Lower lobe of right lung (tissue), 2 donors: ENCODE results near the gene ZNF587B. TPM values are rescaled to one million over a fixed set of nuclear protein-coding genes. Genes with fewer than 3 reads are reported as not detected.
A peak's percentile ranks its signal among the peaks of the same experiment; 100 is the strongest.
"Not testable (repeated sequence)": the region's sequence is repeated elsewhere in the genome, so short reads cannot be mapped to it uniquely, and the experiment has no call there.

Experiments
- ATAC-seq, 2 donors: fragments of 200-7000 bp; cut with Tn5 transposase; one replicate each; pipeline ENCODE4 v1.9.1; 2020 to 2022; ENCODE audit warnings: mild to moderate bottlenecking in 2 of 2, moderate library complexity in 2 of 2
- DNase-seq: peaks from one replicate; pipeline ENCODE4 v3.0.0-alpha.2; 2020
- H3K27ac ChIP-seq: fragments of 200-600 bp; one replicate; pipeline ENCODE4 v1.8.0; 2022
- H3K27me3 ChIP-seq: fragments of 200-600 bp; one replicate; pipeline ENCODE4 v1.8.0; 2022; ENCODE audit warnings: low read depth
- H3K36me3 ChIP-seq: fragments of 200-600 bp; one replicate; pipeline ENCODE4 v1.8.0; 2022; ENCODE audit warnings: mild to moderate bottlenecking
- H3K4me1 ChIP-seq: fragments of 200-600 bp; one replicate; pipeline ENCODE4 v1.8.0; 2022
- H3K4me3 ChIP-seq: fragments of 200-600 bp; one replicate; pipeline ENCODE4 v1.8.0; 2022; ENCODE audit warnings: mild to moderate bottlenecking
- H3K9me3 ChIP-seq: fragments of 200-600 bp; one replicate; pipeline ENCODE4 v1.8.0; 2022
- intact Hi-C: fragments of 100-400 bp; cut with DNase I; formaldehyde crosslinking; loops from one replicate; pipeline ENCODE4 v1.11.0; 2022
- total RNA-seq: library from RNA; stranded (reverse); fragmentation: NEBNext Ultra II Directional; extraction: Animal tissue kit (Norgen Biotek cat#: 25700); gene quantifications from one replicate; pipeline ENCODE4 v1.2.1, GENCODE V29; 2021
- TF ChIP-seq, protein P1 (sequence below): fragments of 200-600 bp; IDR thresholded peaks from one replicate; pipeline ENCODE4 v1.8.0; 2022; ENCODE audit warnings: antibody characterized with exemption, mild to moderate bottlenecking
- donor health status: DM: no; HTN: yes; CAD: no; lungs with severe emphysema.

ZNF587B gene
- total RNA-seq, 1 donor from 2014 or later = 12.5 TPM

DNA sequence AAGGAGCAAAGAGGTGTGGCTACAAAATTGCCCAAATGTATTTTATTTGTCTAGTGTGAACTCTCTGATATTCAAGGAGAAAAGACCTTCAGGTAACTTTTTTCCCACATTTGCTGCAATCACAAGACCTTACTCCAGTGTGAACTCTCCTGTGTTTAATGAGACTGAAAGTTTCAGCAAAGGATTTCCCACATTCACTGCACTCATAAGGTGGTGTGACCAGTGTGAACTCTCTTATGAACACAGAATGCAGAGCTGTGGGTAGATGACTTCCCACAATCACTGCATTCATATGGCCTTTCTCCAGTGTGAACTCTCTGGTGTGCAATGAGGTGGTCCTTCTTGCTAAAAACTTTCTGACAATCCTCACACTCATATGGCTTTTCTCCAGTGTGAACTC lies 42.4 kb downstream of the ZNF587B start:
- Histone ChIP-seq H3K9me3 (peaks cover 89% of the 10 kb centered on the region), H3K36me3 (peaks cover 14% of the 10 kb centered on the region), H3K4me1 (no peaks in the 10 kb centered on the region), H3K4me3 (no peak overlapping the region), H3K27me3 (no peaks in the 10 kb centered on the region), H3K27ac (no peak overlapping the region)
- DNase-seq (no peak), ATAC-seq (no peak)
- TF ChIP-seq, protein P1, sequence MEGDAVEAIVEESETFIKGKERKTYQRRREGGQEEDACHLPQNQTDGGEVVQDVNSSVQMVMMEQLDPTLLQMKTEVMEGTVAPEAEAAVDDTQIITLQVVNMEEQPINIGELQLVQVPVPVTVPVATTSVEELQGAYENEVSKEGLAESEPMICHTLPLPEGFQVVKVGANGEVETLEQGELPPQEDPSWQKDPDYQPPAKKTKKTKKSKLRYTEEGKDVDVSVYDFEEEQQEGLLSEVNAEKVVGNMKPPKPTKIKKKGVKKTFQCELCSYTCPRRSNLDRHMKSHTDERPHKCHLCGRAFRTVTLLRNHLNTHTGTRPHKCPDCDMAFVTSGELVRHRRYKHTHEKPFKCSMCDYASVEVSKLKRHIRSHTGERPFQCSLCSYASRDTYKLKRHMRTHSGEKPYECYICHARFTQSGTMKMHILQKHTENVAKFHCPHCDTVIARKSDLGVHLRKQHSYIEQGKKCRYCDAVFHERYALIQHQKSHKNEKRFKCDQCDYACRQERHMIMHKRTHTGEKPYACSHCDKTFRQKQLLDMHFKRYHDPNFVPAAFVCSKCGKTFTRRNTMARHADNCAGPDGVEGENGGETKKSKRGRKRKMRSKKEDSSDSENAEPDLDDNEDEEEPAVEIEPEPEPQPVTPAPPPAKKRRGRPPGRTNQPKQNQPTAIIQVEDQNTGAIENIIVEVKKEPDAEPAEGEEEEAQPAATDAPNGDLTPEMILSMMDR = no peak
- intact Hi-C loops = no loop called here

DNA sequence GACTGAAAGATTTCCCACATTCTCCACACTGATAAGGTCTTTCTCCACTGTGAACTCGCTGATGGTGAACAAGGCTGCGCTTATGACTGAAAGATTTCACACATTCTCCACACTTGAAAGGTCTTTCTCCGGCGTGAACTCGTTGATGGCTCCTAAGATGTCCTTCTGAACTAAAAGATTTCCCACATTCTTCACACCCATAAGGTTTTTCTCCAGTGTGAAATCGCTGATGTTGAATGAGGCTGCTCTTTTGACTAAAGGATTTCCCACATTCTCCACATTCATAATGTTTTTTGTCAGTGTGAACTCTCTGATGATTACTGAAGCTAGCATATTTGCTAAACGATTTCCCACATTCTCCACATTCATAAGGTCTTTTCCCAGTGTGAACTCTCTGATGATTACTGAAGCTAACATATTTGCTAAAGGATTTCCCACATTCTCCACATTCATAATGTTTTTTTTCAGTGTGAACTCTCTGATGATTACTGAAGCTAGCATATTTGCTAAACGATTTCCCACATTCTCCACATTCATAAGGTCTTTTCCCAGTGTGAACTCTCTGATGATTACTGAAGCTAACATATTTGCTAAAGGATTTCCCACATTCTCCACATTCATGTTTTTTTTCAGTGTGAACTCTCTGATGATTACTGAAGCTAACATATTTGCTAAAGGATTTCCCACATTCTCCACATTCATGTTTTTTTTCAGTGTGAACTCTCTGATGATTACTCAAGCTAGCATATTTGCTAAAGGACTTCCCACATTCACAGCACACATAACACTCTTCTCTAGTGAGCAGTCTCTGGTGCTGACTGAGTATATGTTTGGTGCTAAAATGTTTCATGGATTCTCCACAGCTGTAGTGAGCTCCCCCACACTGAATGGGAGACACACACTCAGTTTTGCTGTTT lies 44.0 kb downstream of the ZNF587B start:
- intact Hi-C loops, H3K27ac ChIP-seq, ATAC-seq, DNase-seq, H3K4me1 ChIP-seq, H3K4me3 ChIP-seq, H3K27me3 ChIP-seq, H3K36me3 ChIP-seq: not testable (repeated sequence)
- H3K9me3 ChIP-seq = peaks cover 86% of the 10 kb centered on the region

DNA sequence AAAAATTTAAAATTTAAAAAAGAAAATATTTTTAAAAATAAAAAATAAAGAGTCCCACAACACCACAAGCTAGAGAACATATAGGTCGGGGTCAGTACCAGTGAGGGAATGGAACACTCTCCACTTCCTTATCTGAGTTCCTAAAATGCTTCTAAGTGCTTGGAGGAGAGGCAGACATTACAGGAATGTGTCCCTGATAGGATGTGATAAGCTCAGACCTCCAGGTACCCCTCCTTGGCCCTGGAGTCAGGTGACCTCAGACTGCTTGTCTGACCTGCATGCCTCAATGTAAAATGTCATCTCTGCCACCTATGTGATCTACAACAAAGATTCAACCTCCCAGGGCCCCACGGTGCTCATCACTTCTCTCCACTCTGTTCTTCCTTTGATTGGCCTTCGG lies 55.9 kb downstream of the ZNF587B start:
- Histone ChIP-seq H3K9me3 (peaks cover 31% of the 10 kb centered on the region), H3K27me3 (no peaks in the 10 kb centered on the region), H3K36me3 (no peaks in the 10 kb centered on the region), H3K27ac (no peak overlapping the region), H3K4me3 (no peak overlapping the region), H3K4me1 (peaks cover 4% of the 10 kb centered on the region)
- DNase-seq = no peak
- ATAC-seq = no peak
- intact Hi-C loops = no loop called here
- TF ChIP-seq, protein P1 = no peak

DNA sequence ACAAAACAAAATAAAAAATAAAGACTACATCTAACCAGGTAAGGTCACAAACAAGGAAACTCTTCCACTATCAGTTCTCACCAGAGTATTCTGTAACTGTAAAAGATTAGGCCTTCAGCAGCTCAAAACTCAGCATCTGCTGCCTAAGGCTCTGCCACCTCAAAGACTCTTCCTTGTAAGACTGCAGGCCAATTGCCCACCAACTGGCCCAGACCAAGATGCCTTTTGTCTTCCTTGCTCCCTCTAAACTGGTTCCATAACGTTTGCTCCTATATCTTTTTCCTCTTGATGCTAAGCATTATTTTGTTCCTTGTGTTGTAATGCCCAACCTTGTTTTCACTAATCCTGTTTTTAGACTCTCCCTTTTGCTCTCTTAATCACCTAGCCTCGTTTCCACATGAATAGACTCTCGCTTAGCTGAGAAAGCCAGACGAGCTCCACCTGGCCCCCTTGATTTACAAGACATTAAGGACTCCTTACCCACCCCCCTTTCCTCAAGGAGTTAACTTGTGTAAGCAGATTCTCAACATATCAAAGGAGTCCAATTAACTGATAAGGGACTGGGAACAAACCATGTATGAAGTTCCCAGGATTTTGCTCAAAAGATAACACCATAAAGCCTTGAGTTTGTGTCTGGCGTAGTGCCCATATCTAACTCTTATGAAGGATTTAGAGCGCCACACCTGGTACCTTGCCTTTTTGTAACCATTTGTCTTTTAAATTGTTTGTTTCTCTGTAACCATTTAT lies 57.3 kb downstream of the ZNF587B start:
- Histone ChIP-seq H3K9me3 (peaks cover 31% of the 10 kb centered on the region), H3K27me3 (no peaks in the 10 kb centered on the region), H3K27ac (no peak overlapping the region), H3K4me1 (peaks cover 4% of the 10 kb centered on the region), H3K36me3 (no peaks in the 10 kb centered on the region), H3K4me3 (peak overlapping the region; percentile 67)
- DNase-seq = no peak
- TF ChIP-seq, protein P1 = no peak
- no peak for ATAC-seq
- intact Hi-C loops = no loop called here

DNA sequence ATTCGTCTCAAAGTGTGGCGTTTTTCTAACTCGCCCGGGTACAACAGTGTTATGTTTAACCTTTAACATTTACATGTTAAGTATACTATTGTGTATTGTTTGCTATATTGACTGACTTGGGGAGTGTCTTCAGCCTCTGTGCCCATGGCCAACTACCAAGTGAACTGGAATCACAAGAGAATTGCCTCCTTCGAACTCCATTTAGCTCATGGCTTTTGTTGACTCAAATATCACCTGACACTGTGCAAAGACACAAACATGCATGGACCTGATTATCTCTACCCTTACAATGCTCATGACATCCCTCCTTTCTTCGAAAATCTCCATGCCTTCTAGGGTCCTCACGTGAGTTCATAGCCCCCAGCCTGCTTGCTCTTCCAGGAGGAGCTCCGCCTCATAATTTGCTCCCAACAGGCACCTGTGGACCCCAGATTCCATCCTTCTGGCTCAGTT lies 58.0 kb downstream of the ZNF587B start:
- TF ChIP-seq, protein P1 = no peak
- DNase-seq (no peak), ATAC-seq (no peak)
- H3K4me1 ChIP-seq = peaks cover 4% of the 10 kb centered on the region
- peaks cover 27% of the 10 kb centered on the region for H3K9me3 ChIP-seq
- H3K4me3 ChIP-seq = peak overlapping the region; percentile 67
- H3K27ac ChIP-seq = peak overlapping the region; percentile 63
- no peaks in the 10 kb centered on the region for H3K27me3 ChIP-seq
- intact Hi-C loops = no loop called here
- no peaks in the 10 kb centered on the region for H3K36me3 ChIP-seq
